Upper lobe of left lung (tissue), 6 donors: ENCODE data around the gene TBC1D8. TPM values are rescaled to one million over a fixed set of nuclear protein-coding genes. Genes with fewer than 3 reads are reported as not detected.

Experiments
- ATAC-seq, 2 donors: fragments of 200-7000 bp; cut with Tn5 transposase; one replicate each; pipeline ENCODE4 v1.9.1; 2022; ENCODE audit warnings: mild to moderate bottlenecking in 2 of 2, moderate library complexity in 2 of 2; ENCODE audit not compliant: low FRiP score in 2 of 2
- DNase-seq, 2 donors: peaks; one replicate each; pipeline ENCODE4 v3.0.0-alpha.2; 2019 to 2020
- H3K27ac ChIP-seq, 4 donors: fragments of 200-600 bp; sonication (generic); one replicate each; pipeline ENCODE4 v1.5.1; 2016 to 2019
- H3K27me3 ChIP-seq, 4 donors: fragments of 200-600 bp; sonication (generic); one replicate each; pipeline ENCODE4 v1.5.1; 2017 to 2019
- H3K36me3 ChIP-seq, 4 donors: fragments of 200-600 bp; sonication (generic); one replicate each; pipeline ENCODE4 v1.5.1; 2016 to 2019
- H3K4me1 ChIP-seq, 4 donors: fragments of 200-600 bp; sonication (generic); one replicate each; pipeline ENCODE4 v1.5.1; 2018 to 2019
- H3K4me3 ChIP-seq, 4 donors: fragments of 200-600 bp; sonication (generic); one replicate each; pipeline ENCODE4 v1.5.1; 2017 to 2019; ENCODE audit warnings: mild to moderate bottlenecking in 2 of 4, moderate library complexity in 1 of 4
- H3K9me3 ChIP-seq, 4 donors: fragments of 200-600 bp; sonication (generic); one replicate each; pipeline ENCODE4 v1.5.1; 2018 to 2019
- EP300 ChIP-seq, 4 donors: sonication (generic); formaldehyde crosslinking; IDR thresholded peaks; one replicate each; pipeline ENCODE4 v1.5.1; 2017; ENCODE audit warnings: antibody characterized with exemption in 4 of 4, control low read depth in 2 of 4
- POLR2A ChIP-seq, 4 donors: fragments of 450-650 bp; IDR thresholded peaks; one replicate each; pipeline ENCODE4 v1.5.1; 2016 to 2017; ENCODE audit warnings: antibody characterized with exemption in 4 of 4, mild to moderate bottlenecking in 2 of 4
- POLR2AphosphoS5 ChIP-seq, 2 donors: sonication (generic); formaldehyde crosslinking; IDR thresholded peaks; one replicate each; pipeline ENCODE4 v1.5.1; 2017; ENCODE audit warnings: antibody characterized with exemption in 2 of 2
- WGBS, 2 donors: methylation state at CpG; one replicate each; pipeline ENCODE4 v1.1.5; 2017 to 2018; 5-methylcytosine and 5-hydroxymethylcytosine counted together
- total RNA-seq, 6 donors: library from RNA; depleted of rRNA in 4 of 6; stranded (reverse); fragments of >200 nt in 4 of 6; gene quantifications; one replicate each; pipeline versions ENCODE4 v1.1.0 to v1.2.1, GENCODE V29; 2016 to 2021
- TF ChIP-seq, protein P1 (sequence below), 6 experiments: fragments of 450-650 bp in 4 of 6; fragments of 200-600 bp in 2 of 6; sonication (generic) in 2 of 6; IDR thresholded peaks; one replicate each; pipeline ENCODE4 v1.5.1; 2016 to 2019; ENCODE audit warnings: antibody characterized with exemption in 6 of 6
- donor health status: DM: no; HTN: no; CAD: no; lungs with moderate emphysema.
- donor health status: DM: no; HTN: yes; CAD: no; lungs with severe emphysema.

The TBC1D8 gene
- total RNA-seq, 6 donors from 2014 or later = 21.0 to 133 (median 56.8) TPM

DNA sequence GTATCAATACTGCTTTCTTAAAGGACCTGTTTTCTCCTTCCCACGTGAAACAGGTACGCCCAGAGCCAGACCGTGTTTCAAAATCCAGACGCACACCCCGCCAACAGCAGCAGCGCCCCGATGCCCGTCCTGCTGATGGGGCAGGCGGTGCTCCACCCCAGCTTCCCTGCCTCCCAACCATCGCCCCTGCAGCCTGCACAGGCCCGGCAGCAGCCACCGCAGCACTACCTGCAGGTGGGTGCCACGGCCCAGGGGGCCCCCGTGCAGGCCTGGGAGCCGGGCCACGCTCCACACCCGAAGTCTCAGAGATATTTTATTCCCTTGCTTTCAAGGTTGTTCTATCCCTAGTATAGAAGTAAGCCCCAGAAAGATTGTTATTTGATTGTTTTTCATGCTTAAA lies 157.9 kb downstream of the TBC1D8 start:
- Histone ChIP-seq H3K9me3 (no peaks in the 10 kb centered on the region), H3K36me3 (peaks cover 0 to 19% (median 0%) of the 10 kb centered on the region in 4 donors), H3K4me3 (no peak overlapping the region), H3K27me3 (no peaks in the 10 kb centered on the region), H3K27ac (no peak overlapping the region), H3K4me1 (no peaks in the 10 kb centered on the region)
- TF ChIP-seq POLR2AphosphoS5 (IDR thresholded peaks at IDR 0.05) (no peak), EP300 (IDR thresholded peaks at IDR 0.05) (no peak), POLR2A (IDR thresholded peaks at IDR 0.05) (no peak)
- TF ChIP-seq, protein P1, sequence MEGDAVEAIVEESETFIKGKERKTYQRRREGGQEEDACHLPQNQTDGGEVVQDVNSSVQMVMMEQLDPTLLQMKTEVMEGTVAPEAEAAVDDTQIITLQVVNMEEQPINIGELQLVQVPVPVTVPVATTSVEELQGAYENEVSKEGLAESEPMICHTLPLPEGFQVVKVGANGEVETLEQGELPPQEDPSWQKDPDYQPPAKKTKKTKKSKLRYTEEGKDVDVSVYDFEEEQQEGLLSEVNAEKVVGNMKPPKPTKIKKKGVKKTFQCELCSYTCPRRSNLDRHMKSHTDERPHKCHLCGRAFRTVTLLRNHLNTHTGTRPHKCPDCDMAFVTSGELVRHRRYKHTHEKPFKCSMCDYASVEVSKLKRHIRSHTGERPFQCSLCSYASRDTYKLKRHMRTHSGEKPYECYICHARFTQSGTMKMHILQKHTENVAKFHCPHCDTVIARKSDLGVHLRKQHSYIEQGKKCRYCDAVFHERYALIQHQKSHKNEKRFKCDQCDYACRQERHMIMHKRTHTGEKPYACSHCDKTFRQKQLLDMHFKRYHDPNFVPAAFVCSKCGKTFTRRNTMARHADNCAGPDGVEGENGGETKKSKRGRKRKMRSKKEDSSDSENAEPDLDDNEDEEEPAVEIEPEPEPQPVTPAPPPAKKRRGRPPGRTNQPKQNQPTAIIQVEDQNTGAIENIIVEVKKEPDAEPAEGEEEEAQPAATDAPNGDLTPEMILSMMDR (IDR thresholded peaks at IDR 0.05) = no peak
- WGBS, 2 donors = 90 to 92% methylated on average over 17 of the region's 17 CpGs
- DNase-seq (peak in 1 of 2 donors; percentile 75), ATAC-seq (no peak)

DNA sequence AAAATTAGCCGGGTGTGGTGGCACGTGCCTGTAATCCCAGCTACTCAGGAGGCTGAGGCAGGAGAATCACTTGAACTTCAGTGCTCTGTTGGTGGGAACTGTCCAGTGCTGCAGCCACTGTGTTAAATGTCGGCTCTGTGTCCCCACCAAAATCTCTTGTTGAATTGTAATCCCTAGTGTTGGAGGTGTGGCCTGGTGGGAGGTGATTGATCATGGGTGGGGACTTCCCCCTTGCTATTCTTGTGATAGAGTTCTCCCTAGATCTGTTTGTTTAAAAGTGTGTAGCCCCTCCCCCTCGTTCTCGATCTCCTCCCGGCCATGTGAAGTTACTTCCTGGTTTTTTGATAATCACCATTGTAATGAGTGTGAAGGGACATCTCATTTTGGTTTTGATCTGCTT lies 158.9 kb downstream of the TBC1D8 start:
- TF ChIP-seq EP300 (IDR thresholded peaks at IDR 0.05) = no peak
- TF ChIP-seq POLR2A (IDR thresholded peaks at IDR 0.05) = no peak
- TF ChIP-seq POLR2AphosphoS5 (IDR thresholded peaks at IDR 0.05) = no peak
- TF ChIP-seq, protein P1 (IDR thresholded peaks at IDR 0.05) = no peak
- Histone ChIP-seq H3K36me3 (peaks cover 0 to 19% (median 0%) of the 10 kb centered on the region in 4 donors), H3K4me1 (no peaks in the 10 kb centered on the region), H3K9me3 (no peaks in the 10 kb centered on the region), H3K27me3 (no peaks in the 10 kb centered on the region), H3K4me3 (no peak overlapping the region), H3K27ac (no peak overlapping the region)
- no peak for DNase-seq
- no peak for ATAC-seq
- 60 to 69% methylated on average over 6 of the region's 6 CpGs for WGBS, 2 donors

DNA sequence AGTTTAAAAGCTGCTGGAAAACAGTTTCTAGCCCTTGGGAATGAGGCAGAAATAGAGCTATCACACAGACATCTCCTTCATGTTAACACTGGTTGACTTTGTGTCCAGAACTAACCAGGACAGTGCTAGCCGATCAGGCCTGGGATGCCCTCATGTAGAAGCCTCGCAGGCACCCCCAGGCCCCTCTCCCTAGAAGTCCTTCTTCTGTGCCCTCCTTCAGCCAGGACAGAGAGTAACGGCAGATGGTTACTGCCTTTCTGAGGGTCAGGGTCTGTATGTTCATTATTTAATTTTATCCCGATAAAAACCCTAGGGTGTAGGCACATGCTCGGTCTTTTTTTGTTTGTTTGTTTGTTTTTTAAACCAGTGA lies 159.8 kb downstream of the TBC1D8 start:
- DNase-seq = no peak
- no peak for ATAC-seq
- Histone ChIP-seq H3K4me1 (no peaks in the 10 kb centered on the region), H3K27ac (no peak overlapping the region), H3K27me3 (no peaks in the 10 kb centered on the region), H3K9me3 (no peaks in the 10 kb centered on the region), H3K4me3 (no peak overlapping the region), H3K36me3 (peaks cover 0 to 19% (median 0%) of the 10 kb centered on the region in 4 donors)
- 91 to 93% methylated on average over 5 of the region's 5 CpGs for WGBS, 2 donors
- TF ChIP-seq EP300 (IDR thresholded peaks at IDR 0.05) (no peak), POLR2AphosphoS5 (IDR thresholded peaks at IDR 0.05) (no peak), POLR2A (IDR thresholded peaks at IDR 0.05) (no peak)
- TF ChIP-seq, protein P1 (IDR thresholded peaks at IDR 0.05) = no peak

DNA sequence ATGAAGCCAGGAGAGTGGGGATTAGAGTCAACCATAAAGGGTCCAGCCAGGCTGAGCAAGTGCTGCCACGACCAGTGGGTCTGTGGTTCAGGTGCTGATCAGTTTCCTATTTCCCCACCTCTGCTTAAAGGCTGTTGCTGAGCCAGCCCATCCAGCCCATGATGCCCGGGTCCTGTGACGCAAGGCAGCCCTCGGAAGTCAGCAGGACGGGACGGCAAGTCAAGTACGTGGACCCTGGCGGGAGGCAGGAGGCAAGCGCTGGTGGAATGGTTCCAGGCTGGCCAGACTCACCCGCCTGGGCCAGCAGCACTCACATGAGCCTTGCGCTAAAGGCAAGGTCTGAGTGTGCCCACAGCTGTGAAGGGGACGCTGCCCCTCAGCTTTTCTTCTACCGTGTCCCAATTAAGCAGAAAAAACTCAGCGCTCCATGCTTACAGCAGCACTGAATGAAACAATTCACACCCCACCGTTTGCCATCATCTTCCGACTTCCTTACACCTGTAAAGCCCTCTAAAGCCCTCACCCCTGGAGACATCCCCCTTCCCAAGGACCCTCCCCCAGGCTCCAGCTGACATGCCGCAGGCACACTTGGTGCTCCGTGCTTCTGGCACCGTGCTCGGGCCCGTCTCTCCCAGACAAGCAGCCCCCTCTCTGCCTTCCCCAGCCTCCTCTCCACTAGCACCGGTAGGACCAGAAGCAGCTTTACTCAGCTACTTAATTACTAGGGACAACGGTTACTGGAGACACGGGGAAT lies 160.4 kb downstream of the TBC1D8 start:
- DNase-seq = peak in 1 of 2 donors; percentile 49
- ATAC-seq = no peak
- H3K27me3 ChIP-seq = no peaks in the 10 kb centered on the region
- H3K4me1 ChIP-seq = no peaks in the 10 kb centered on the region
- H3K9me3 ChIP-seq = no peaks in the 10 kb centered on the region
- no peak overlapping the region for H3K27ac ChIP-seq
- H3K36me3 ChIP-seq = peaks cover 0 to 19% (median 0%) of the 10 kb centered on the region in 4 donors
- no peak for TF ChIP-seq POLR2AphosphoS5 (IDR thresholded peaks at IDR 0.05)
- TF ChIP-seq, protein P1 (IDR thresholded peaks at IDR 0.05) = no peak
- TF ChIP-seq POLR2A (IDR thresholded peaks at IDR 0.05) = no peak
- no peak for TF ChIP-seq EP300 (IDR thresholded peaks at IDR 0.05)
- 85 to 88% methylated on average over 24 of the region's 24 CpGs for WGBS, 2 donors
- no peak overlapping the region for H3K4me3 ChIP-seq

DNA sequence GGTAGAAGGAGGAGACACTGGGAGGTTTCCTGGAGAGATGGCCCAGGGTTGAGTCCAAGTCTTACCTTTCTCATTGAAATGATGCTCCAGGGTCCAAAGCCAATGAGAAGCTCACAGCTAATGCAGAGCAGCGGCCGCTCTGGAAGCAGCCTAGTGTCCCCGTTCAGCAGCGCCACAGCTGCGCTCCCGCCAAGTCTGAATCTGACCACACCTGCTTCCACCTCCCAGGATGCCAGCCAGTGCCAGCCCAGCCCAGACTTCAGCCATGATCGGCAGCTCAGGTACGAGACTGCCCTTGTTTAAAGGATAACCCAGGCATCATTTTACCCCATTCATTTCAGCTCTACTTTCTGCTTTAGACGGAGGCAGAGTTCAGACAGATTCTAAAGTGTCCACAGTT lies 161.0 kb downstream of the TBC1D8 start:
- DNase-seq (peak in 1 of 2 donors; percentile 30), ATAC-seq (no peak)
- Histone ChIP-seq H3K36me3 (peaks cover 0 to 12% (median 0%) of the 10 kb centered on the region in 4 donors), H3K4me3 (no peak overlapping the region), H3K27me3 (no peaks in the 10 kb centered on the region), H3K4me1 (no peaks in the 10 kb centered on the region), H3K9me3 (no peaks in the 10 kb centered on the region), H3K27ac (no peak overlapping the region)
- WGBS, 2 donors = 95 to 98% methylated on average over 8 to 9 of the region's 9 CpGs
- TF ChIP-seq, protein P1 (IDR thresholded peaks at IDR 0.05) = no peak
- TF ChIP-seq POLR2AphosphoS5 (IDR thresholded peaks at IDR 0.05) (no peak), POLR2A (IDR thresholded peaks at IDR 0.05) (no peak), EP300 (IDR thresholded peaks at IDR 0.05) (no peak)
